ENCODE results near the gene INHA.

DNA sequence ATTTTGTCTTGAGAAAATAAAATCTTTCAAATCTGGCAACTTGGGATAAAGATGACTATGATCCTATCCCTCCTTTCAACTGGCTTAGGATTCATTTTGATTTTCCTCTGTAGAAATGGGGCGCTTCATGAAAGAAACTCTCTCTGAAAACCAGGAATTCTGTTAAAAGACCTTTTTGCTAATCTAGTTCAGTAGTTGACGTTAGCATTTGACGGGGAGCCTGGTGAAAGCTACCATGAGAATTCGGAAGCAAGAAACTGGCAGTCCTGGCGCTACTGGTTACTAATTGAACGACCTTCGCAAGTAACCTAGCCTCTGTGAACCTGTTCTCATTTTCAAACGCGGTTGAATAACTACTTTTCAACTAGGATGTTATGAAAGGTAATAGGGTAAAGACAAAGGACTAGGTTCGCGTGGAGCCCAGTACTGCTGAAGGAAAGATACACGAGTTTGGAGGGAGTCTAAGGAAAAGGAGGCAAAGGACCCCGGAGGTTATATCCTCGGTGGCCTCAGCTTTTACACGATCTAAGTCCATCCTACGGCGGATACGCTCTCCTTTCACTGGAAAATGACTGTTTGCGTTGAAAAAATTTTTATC, 24.9 kb downstream of the INHA start:
- TF ChIP-seq, protein P1, sequence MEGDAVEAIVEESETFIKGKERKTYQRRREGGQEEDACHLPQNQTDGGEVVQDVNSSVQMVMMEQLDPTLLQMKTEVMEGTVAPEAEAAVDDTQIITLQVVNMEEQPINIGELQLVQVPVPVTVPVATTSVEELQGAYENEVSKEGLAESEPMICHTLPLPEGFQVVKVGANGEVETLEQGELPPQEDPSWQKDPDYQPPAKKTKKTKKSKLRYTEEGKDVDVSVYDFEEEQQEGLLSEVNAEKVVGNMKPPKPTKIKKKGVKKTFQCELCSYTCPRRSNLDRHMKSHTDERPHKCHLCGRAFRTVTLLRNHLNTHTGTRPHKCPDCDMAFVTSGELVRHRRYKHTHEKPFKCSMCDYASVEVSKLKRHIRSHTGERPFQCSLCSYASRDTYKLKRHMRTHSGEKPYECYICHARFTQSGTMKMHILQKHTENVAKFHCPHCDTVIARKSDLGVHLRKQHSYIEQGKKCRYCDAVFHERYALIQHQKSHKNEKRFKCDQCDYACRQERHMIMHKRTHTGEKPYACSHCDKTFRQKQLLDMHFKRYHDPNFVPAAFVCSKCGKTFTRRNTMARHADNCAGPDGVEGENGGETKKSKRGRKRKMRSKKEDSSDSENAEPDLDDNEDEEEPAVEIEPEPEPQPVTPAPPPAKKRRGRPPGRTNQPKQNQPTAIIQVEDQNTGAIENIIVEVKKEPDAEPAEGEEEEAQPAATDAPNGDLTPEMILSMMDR (IDR thresholded peaks at IDR 0.05) = no peak
- TF ChIP-seq NFIC (IDR thresholded peaks at IDR 0.05; ENCODE audit: borderline replicate concordance) (no peak), MEF2A (IDR thresholded peaks at IDR 0.05; ENCODE audit: borderline replicate concordance, low read depth) (no peak), FOXM1 (IDR thresholded peaks at IDR 0.05; ENCODE audit: low read depth) (no peak), POLR2AphosphoS5 (IDR thresholded peaks at IDR 0.05; ENCODE audit: low read depth, low read length) (no peak), FOXJ3 (CRISPR knock-in tag; IDR thresholded peaks at IDR 0.05) (no peak), EP300 (IDR thresholded peaks at IDR 0.05; ENCODE audit: borderline replicate concordance in 1 of 2, low read depth in 1 of 2, low read length in 1 of 2) (no peak), REST (IDR thresholded peaks at IDR 0.05; ENCODE audit: low read depth, low read length) (no peak), RFX5 (IDR thresholded peaks at IDR 0.05; ENCODE audit: low read length) (no peak), SMC3 (IDR thresholded peaks at IDR 0.05; ENCODE audit: low read depth, low read length) (no peak), SIN3A (IDR thresholded peaks at IDR 0.05; ENCODE audit: borderline replicate concordance, low read depth, low read length) (no peak), GABPA (IDR thresholded peaks at IDR 0.05; ENCODE audit: low read depth) (no peak), MXI1 (IDR thresholded peaks at IDR 0.05; ENCODE audit: low read depth, low read length) (no peak)
- TF ChIP-seq, protein P2, sequence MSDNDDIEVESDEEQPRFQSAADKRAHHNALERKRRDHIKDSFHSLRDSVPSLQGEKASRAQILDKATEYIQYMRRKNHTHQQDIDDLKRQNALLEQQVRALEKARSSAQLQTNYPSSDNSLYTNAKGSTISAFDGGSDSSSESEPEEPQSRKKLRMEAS (IDR thresholded peaks at IDR 0.05; ENCODE audit: low read depth) = no peak
